ENCODE measurements around the gene C12orf76.

- TF ChIP-seq CTCF (IDR thresholded peaks at IDR 0.05) (no peak), EZH2 (IDR thresholded peaks at IDR 0.05; ENCODE audit: borderline replicate concordance, insufficient read depth, low read depth, low read length, poor library complexity, severe bottlenecking) (no peak)
Measured at GRCh38 chr12:110002676-110003515, 45.4 kb downstream of the C12orf76 start.

Data from B cell (primary cell).